Retina (tissue), 1 donor: ENCODE data around the gene KCTD1.

Experiments
- DNase-seq: peaks from one replicate; pipeline ENCODE4 v3.0.0-alpha.2; 2016

The KCTD1 gene

GRCh38 chr18:26548415-26549262 lies at the start of gene KCTD1:
TSS of gene KCTD1 (minus strand) at chr18:26548553. CDS start at chr18:26548536, 17 bp downstream.
- peak; percentile 75 for DNase-seq

DNA sequence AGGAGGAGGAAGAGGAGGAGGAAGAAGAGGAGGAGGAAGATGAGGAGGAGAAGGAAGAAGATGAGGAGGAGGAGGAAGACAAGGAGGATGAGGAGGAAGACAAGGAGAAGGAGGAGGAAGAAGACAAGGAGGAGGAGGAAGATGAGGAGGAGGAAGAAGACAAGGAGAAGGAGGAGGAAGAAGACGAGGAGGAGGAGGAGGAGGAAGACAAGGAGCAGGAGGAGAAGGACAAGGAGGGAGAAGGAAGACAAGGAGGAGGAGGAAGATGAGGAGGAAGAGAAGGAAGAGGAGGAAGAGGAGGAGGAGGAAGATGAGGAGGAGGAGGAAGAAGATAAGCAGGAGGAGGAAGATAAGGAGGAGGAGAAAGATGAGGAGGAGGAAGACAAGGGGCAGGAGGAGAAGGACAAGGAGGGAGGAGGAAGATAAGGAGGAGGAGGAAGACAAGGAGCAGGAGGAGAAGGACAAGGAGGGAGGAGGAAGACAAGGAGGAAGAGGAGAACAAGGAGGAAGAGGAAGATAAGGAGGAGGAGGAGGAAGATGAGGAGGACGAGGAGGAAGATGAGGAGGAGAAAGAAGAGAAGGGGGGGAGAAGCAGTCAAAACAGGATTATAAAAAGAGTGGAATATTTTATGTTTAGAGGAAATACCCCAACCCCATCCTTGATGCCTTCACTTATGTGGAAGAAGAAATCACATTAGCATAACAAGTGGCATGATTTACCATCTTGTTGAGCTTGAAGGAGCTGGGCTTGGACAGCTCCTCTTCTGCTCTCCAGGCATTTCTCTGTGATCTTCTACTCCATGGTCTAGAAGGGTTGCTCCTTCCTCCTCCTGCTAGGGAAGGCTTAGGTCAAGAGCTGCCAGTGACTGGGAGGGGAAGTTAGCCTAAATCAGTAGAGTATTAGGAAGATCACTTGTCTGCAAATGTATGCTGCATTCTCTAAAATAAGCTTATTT lies 45.3 kb upstream of the KCTD1 start:
- DNase-seq = no peak

DNA sequence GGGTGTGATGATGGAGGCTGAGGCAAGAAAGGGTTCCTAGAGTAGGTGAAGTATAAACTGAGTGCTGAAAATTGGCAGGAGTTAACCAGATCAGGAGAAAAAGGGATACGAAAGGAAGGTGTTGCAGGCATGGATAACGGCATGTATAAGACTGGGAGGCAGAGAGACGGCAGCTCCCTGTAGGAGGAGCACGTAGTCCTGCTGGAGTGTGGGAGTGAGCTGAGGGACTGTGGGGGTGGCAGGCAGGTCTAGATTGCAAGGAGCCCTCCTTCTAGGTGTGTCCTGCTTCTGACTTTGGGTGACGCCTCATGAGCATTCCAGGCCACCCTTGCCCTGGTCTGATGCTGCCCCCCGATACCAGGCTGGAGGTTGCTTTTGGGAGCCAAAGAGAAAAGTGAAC lies 36.4 kb upstream of the KCTD1 start:
- DNase-seq = no peak

DNA sequence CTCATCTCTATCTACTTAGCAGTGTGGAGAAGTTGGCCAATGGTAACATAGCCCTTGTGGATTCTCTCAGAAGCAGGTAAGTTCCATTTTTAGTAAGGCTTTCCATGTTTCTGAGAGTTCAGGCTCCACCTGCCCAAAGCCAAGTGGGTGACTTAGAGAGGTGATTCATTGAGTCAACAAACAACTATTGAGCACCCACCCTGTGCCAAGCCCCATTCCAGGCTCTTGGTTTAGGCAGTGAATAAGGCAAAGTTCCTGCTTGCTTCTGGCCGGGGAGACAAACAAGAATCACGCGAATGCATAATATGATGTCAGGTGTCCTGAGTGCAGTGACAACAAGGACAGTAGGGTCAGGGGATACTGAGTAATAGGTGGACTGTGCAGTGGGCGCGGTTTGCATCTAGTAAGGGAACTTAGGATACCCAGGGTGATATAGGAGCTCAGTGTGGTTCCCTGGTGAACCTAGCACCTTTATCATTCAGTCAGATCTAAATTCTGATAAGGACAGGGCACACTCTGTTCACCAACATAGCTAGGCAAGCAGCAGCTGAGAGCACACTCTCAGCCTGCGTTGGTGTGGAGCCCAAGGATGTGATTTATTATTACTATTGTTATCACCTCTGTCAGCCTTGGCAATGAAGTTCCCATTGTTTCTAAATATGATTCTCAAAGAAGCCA lies 31.7 kb upstream of the KCTD1 start:
- no peak for DNase-seq

DNA sequence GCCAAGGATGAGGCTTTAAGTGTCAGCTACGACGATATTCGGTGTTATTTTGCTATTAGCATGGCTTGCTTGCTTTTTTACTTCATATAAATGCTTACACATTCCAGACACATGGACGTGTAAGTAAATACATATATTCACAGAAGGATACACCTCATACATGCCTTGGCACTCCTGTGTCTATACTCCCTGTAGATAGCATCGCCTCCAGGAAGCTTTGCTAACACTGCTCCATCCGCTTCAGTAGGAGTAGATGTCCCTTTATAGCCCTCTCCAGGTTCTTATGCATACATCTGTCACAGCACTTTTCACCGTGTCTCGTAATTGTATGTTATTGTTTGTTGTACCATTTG lies 27.5 kb upstream of the KCTD1 start:
- no peak for DNase-seq

DNA sequence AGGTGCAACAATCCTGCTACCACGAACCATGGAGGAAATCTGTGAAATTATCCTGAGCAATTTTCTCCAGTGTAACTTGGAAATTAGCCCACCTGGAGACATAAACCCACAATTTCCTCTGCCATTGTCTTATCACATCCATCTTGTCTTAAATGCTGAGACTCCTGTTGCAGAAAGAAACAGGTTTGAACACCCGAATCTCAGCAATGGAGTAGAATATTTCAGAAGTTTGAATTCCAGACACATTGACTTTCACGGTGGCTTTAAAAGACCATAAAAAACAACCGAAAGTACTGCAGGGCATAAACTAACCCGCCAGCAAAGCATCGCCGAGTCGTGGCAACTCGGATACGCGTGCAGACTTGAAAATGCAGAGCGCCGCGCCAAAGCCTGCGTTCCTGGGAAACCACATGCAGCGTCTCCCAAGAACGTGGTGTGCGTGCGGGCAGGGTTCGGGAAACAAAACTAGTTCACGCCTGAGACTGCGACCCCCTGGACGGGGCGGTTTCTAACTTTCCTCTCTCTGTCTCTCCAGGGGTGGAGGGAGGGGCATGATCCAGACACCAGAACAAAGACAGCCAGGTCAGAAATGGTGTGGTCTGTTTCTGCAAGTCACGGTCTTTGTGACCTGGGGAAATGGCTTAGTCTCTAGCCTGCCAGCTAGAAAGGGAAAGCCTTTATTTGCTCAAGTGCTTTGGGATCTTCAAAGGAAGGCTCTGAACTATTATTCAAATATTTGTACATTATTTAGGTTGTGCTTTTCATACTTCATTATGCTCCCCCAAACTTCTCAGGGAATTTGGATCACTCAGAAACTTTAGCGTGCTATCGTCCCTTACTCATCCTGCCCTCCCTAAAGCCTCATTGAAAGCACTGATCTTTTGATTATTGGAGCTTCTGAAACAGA lies 26.9 kb upstream of the KCTD1 start:
- peak; percentile 77 for DNase-seq

DNA sequence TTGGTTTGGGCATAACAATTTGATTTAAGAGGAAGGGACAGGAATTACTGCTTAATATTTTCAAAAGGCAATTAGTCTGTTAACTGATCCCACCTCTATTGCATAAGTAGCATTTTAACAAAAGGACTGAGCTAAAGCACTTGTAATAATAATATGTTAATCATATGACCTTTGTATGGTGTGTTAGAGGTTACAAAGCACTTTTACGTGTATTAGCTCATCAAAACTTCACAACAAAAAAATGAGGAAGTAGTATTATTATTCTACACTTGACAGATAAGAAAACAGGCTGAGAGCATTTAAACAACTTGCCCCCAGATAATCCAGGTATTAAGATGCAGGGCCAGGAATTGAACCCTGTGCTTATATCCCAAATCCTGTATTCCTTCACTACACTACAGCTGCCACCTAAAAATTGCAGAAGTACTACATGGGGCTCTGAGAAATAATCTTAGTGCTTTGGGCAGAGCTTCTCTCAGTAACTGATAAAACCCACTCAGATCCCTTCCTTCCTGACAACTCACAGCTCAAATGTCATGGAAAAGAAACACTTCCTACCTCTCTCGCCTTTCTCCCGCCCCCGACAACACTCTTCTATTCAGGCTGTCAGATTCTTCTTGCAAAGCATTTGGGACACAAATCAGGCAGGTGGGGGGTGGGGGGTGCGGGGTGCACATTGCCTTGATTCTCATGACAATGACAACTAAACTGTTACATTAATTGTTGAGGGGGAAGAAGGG lies 20.7 kb upstream of the KCTD1 start:
- DNase-seq = no peak

GRCh38 chr18:26568513-26568912 lies 20.2 kb upstream of the KCTD1 start:
- no peak for DNase-seq

DNA sequence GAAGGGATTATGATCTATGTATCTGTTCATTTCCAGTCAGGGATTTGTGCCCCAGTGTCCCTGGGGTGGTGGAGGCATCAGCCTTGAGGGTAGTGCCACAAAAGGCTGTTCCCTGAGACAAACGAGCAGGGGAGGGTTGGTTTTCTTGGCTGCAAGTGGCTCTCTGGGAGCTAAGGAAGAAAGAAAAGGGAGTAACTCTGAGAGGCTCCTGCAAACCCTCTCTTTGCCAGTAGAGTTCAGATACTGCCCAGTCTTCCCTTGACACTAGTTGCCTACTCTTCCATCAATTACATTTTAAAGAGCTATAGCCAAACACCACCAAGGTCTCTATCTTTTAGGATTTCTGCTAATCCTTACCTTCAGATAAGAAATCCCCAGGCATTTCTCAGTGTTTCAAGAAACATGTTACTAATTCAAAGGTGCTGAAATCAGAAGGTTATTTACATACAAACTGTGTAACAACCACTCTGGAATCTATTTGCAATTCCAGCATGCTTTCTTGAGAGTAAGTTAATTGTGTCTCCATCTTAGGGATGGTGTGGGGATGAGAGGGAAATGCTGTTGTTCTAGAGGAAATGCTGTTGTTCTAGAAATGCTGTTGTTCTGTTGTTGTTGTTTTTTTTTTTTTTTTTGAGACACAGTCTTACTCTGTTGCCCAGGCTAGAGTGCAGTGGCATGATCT lies 18.7 kb upstream of the KCTD1 start:
- no peak for DNase-seq

GRCh38 chr18:26565514-26565913 lies 17.2 kb upstream of the KCTD1 start:
- DNase-seq = no peak

DNA sequence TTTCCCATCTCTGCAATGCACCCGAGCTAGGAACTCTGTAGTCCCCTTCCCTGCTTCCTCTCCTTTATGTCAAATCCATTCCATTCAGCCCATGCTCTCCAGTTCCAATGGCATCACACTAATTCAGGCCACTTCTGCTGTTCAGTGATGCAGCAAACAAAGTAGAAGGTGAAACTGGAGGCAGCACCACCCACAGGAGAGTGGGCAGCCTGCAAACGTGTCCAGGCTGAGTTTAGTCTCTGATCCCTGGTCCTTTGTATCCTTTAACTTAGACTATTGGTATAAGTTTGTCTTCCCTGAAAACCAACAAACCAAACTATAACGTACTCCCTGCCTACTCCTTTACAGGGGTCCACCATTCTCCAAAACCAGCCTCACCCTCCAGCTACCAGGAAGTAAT lies 14.7 kb upstream of the KCTD1 start:
- no peak for DNase-seq

DNA sequence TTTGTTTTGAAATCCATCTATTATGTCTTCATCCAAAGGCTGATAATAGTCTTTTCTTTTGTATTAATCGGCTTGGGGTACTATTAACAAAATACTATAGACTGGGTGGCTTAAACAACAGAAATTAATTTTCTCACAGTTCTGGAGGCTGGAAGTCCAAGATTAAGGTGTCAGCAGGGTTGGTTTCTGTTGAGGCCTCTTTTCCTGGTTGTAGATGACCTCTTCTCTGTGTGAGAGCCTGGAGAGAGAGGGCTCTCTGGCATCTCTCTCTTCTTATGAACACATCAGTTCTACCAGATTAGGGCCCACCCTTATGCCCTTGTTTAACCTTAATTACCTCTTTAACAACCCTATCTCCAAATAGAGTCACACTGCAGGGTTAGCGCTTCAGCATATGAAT lies 14.2 kb upstream of the KCTD1 start:
- no peak for DNase-seq

DNA sequence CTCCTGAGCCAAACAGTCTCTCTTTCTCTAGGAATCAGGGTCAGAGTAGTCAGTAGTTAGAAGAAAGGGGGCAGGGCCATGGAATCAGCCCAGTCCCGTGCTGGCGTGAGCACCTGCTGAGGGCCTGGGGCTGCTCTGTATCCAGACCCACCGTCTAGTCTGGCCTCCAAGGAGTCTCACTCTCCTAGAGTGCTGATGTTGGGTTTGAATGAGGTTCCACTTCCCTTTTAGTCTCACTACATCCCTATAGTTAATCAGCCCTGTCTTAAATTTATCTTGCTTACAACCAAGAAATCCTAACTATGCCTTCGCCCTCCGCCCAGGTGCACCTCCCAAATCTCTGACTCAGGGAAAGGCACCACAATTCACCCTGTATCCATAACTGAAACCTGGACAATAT lies 13.4 kb upstream of the KCTD1 start:
- no peak for DNase-seq

DNA sequence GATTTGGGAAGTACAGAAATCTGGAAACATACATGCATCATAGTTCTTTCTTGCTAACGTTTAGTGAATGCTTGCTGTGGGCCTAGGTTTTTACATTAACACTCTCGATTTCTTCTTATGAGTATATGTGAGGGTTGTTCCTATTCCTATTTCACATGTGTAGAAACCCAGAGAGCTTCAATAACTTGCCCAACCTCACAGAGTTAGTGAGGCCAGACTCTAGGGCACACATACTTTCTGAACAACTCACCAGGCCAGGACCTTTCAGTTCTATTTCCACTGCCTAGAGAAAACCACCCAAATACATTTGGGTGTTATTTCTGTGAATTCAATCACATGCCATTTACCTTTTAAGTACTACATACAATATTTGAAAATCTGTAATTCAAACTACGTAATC lies 8.2 kb upstream of the KCTD1 start:
- no peak for DNase-seq

DNA sequence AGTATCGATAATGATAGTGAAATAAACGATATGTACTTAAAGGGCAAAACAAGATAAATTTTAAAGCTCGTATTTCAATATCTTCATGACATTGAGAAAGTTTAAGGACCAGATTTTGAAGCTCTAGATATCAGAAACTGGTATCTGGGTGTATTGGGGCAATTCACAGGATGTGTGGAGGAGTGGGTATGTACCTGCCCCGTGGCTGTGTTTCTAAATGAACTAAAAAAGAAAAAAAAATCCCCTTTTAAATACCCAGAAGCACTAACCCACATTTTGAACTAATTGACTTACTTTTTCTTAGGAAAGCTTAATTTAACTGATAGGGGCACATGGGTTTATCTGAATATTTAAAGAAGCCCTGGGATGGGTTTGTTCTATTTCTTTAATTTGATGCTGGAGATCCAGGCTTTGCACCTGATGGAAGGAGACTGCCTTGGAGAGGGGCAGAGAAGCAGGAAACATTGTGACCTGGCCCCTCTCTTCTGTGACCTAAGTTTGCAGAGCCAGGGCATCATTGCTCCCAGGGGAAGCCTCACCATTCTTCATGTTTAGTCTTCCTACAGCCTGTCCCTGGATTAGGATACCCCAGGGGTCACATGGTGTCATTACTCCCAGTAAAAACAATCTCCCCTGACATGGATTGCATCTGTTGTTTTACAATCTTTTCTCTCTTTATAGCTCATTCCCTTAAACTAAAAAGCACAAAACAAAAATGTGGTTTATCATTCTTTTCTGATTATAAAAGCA lies 7.6 kb upstream of the KCTD1 start:
- no peak for DNase-seq

DNA sequence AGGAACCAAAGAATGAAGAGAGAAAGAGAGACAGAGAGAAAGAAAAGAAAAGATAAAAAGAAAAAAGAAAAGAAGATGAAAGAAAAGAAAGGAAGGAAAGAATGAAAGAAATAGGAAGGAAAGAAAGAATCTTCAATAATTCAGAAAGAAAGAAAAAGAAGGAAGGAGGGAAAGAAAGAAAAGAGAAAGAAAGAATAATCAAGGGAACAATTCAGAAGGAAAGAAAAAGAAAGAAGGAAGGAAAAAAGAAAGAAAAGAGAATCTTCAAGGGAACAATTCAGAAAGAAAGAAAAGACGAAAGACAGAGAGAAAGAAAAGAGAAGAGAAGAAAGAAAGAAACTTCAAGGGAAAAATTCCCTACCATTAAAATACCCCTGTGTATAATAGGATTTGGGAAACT lies 5.6 kb upstream of the KCTD1 start:
- DNase-seq = no peak

DNA sequence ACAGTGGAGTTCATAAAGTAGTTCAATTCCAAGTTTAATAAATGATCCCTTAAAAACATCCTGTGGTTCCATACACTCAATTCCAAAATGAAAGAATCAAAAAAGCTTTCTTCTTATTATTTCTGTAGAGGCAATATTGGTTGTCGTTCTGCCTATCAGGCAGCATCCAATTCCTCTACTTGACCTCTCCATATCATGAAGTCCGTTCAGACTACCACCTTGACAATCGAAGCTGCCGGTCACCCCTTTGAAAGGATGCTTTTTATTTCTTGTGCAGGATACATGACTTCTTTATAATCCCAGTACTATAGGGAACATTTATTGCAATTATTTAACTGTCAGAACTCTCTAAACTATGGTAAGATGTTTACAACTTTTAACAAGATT lies 3.3 kb upstream of the KCTD1 start:
- DNase-seq = no peak

DNA sequence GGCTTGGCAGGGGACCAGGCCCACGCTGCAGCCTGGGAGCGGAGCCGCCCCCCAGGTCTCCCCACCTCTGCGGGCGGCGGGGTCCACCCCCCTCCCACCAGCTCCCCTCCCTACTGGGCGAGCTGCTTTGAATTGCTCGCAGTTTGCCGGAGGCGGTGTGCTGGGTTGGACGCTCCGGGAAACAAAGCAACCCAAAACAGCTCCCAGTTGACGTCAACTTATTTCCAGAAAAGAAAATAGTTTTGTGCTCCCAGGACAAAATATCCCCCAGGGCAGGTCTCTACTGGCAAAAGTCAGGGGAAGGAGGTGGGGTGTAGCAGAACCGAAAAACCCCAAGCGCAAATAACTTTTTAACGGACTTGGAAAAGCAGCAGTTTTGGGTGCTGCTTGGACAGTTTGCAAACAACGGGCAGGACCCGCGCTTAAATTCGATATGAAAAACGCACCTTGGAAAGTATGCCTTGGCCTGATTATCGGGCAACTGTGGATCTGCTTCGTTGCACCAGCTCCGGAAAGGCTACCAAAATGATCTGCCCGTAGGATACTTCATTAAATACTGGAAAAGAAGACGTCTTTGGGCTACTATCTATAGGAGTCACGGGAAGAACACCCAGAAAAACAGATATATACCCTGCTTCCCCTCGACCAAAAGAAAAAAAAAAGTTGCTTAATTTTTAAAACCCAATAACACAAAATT lies 2.8 kb upstream of the KCTD1 start:
- peak; percentile 78 for DNase-seq

GRCh38 chr18:26549263-26550094 lies 1.1 kb upstream of the KCTD1 start:
- no peak for DNase-seq
